Hypothalamus (tissue), 51 donors: ENCODE results near the gene MYO7A.

Experiments used
- DNase-seq, 51 donors: peaks; one replicate each; lab custom pipeline; 2025; lab: John Stamatoyannopoulos, UW

MYO7A gene

DNA sequence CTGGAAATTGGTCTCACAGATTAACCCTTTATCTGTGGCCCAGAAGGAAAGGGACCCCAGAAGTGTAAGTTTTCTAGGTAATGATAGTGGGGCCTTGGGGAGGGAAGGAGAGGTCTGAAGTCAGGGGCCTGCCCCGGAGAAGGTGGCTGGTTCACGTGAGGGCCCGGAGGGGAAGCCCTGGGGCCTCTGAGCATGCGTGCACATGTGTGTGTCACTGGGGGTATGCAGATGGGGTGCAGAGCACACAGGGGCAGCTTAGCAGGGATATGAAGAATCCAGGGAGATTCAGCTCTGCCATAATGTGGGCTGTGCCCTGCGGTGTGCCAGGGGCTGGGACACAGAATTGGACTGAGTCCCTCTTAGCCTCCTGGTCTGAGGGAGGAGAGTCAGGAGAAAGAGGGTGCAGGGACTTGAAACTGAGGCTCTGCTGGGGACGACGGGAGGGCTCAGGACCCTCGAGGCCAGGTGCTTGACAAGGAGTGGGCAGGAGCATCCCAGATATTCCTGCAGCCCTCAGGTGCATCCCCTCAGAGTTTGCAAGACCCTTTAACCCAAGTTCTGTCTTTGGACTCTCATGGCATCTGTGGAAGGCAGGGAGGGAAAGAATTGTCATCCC is 15.5 kb downstream of the MYO7A start:
- no peak for DNase-seq

DNA sequence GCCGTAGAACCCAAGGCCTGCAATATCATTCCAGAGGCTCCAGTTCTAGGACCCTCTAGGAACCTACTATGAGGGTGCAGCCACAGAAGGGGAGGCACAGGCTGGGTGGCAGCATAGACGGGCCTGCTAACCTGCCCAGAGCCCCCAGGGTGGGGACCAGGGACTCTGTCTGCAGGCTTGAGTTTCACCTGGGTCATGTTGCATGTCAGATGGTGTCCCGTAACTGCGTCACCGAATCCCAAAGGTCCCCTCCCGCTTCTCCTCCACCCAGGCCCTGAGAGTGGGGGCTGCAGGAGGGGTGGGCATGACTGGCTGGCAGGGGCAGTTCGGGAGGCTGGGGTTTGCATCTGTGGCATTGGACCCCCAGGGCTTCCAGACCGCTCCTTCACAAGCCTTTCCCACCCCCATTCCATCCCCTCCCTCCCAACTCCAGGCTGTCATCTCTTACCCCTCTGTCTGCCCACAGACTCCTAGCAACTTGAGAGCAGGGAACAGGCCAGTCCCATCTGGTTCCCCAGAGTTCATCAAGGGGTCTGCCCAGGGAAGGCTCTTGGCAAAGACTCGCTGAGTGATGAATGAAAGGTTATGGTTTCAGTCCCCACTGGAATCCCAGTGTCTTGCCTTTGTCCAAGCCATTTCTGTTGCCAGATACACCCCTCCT is 16.3 kb downstream of the MYO7A start:
- DNase-seq, result no peak

DNA sequence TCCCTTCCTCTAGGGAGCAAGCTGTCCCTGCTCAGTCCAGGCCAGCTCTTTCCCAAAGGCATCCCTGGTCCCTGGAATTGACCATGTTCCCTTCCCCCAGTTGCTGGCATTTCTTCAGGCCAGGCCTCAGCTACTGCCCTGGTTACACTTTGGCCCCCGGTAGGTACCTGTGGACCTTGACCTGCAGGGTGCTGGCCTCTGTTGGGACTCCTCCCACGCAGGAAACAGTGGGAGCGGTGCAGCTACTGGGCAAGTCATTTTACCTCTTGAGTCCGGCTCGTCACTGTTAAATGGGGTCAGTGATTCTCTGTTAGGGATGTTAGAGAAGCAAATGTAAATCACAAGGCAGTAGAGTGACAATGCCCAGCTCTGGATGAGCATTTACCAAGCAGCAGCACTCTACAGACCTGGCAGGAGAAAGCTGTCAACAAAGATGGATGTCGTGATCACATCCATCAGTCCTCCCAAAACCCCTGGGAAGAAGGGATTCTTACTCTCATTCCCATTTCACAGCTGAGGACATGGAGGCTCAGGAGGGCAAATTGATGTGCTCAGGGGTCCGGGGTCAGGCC is 16.9 kb downstream of the MYO7A start:
- DNase-seq, result no peak

DNA sequence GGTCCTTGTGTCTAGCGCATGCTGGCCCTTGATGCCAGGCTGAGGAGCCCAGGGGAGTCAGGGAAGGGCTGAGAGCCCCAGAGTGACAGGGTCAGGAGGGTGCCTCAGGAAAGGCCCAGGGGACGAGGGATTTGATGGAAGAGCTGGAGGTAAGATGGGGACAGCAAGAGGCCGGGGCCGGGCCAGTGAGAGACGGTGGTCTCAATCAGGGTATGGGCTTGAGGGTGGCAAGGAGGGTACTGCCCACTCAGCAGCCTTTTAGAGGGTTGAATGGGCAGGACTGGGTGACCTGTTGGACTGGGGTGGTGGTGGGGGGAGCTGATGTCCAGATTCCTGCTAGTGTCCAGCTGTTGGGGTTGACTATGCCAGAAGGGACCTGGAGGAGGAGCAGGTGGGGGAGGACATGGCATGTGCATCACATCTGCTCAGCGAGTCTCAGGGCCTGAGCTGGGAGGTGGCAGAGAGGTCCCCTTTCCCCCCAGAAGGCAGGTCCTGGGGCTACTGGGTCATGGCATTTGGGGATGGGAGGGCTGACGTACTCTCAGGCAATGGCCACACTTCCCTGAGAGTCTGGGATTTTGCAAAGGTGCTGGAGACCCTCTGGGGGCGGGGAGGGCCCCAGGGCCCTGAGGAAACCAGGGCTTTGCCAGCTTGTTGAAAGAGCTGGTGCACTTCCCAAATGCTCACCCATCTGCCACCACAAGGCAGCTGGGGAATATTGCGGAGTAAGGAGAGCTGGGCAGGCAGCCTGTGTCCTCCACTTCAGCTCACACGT is 18.4 kb downstream of the MYO7A start:
- no peak for DNase-seq

DNA sequence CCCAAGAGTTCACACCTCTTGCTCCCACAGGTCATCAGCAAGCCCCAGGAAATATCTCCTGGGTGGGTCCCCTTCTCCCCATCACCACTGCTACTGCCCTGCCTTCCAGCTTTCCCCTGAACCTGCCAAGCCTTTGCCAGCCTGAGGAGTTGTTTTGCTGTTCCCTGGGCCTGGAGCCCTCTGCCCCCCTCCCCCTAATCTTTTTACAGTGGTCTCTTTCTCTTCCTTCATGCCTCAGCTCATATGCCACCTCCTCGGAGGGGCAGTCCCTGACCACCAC is 18.9 kb downstream of the MYO7A start:
- no peak for DNase-seq

DNA sequence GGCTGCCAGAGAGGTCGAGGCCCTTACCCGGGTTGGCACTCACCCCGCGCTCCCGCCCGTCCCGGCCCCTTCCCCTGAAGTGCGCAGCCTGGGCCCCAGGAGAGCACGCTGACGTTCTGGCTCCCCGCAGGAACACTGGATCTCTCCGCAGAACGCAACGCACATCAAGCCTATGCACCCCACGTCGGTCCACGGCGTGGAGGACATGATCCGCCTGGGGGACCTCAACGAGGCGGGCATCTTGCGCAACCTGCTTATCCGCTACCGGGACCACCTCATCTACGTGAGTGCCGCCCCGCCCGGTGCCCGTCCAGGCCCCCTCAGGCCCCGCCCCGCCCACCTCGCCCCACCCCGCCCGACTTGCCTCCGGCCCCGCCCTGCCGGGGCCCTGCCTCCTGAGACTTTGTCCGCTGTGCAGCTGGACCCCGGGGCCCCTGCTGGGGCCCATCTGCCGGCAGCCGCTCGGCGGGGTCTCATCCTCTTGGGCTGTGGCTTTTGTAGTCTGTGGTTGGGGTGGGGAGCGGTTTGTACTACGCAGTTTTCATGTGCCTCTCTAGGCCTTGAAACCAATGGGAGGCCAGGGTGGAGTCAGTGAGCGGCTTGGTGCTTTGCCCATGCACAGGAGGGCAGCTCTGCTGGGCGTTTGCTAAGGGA is 19.7 kb downstream of the MYO7A start:
- no peak for DNase-seq

DNA sequence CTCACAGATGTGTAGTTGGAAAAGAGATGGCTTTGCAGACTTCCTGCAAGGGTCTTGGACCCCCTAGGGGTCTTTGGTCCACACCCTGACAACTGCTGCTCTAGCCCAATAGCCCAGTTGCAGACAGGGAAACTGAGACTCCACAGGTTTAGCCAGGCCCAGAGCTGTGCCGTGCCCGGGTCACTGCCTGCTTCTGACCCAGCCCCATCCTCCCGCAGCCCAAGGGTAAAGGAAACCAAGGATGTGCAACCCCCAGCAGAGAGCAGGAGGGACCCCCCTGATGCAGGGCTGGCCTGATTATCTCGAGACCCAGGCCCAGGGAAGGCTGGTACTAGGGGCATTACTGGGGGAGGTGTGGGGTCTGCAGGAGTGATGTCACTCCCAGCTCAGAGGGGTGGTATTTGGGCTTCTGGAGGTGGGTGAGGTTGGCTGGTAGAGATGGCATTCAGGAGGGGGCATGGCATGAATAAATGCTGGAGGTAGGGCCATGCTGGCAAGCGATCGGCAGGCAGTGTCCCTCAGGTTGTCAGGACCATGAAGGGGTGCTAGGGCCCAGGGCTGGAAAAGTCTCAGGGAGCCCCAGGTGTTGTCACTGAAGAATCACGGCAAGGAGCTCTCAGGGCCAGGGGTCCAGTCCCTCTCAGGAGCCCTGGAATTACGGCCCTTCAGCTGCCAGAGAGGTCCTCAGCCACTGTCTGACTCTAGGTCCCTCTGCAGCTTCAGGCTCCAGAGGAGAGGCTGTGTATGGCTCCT is 21.1 kb downstream of the MYO7A start:
- DNase-seq, result no peak

DNA sequence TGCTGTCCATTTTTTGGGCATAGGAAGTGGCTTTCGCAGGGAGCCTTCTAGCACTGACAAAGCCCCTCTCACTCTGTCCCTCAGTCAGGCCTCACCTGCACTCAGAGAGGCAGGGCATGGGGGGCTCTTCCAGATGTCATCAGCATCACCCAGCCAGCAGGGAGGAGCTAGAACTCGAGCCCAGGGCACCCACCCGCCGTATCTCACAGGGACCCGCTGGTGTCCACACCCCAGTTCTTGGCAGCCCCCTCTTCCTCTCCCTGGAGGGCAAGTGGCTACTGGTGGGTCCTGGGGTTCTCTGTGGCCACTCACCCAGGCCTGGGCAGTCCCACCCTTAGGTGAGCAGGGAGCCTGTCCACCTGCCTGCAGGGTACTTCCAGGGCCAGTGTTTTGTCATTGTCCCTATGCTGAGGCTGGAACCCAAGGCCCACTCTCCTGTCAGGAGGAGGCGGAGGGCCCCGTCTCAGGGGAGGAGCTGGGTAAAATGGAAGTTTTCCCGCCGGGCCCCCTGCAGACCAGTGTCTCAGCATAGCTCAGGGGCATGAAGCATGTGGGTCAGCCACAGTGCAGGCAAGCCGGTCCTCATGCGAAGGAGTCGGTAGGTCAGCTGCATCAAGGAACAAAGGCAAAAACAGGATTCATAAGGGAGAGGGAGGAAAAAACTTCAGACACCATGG is 21.8 kb downstream of the MYO7A start:
- DNase-seq, result no peak

DNA sequence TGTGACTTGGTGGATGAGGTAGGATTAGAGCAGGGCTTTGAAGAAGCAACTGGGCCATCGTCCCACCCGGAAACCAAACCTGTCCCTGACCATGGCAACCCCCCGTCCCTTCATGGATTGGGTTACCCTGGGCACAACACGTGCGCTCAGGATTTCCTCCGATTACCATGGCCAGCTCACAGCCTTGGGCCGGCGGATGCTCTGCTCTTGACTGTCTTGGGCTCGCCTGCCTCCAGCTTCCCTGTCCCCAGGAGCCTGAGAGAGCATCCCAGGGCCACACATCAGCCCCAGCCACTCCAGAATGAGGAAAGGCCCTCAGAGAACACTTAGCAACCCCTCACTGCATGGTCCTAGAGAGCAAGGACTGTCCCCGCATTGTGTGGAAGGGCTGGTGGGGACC is 22.8 kb downstream of the MYO7A start:
- no peak for DNase-seq

DNA sequence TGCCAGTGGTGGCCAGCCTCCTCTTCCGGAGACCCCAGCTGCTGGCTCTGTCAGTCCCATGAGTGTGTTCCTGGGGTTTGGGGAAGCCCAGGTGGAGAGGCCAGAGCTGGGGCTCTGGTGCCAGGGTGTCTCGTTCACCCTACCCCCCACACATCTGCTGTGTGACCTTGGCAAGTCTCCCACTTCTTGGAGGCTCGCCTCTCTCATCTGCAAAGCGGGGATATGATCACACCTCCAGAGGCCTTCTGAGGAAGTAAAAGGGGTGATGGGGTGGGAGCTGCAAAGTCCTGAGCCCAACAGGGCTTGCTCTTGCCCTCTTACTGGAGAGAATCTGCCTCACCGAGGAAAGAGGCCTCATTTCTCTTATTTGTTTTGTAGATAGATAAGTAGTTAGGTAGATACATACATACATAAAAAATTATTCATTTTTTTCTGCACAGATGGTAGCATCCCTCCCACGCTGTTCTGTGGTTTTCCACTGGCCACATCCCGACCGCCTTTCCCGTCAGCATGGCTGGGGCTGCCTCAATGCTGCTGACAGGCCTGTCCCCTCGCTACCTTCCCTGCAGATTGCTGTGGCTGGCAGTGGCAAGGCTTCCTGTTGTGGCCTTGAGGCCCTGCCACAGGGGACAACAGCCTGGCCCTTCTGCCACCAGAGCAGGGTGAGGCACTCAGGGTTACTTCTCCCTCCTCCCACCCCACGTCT is 23.9 kb downstream of the MYO7A start:
- DNase-seq, result peak in 1 of 51 donors; percentile 17

DNA sequence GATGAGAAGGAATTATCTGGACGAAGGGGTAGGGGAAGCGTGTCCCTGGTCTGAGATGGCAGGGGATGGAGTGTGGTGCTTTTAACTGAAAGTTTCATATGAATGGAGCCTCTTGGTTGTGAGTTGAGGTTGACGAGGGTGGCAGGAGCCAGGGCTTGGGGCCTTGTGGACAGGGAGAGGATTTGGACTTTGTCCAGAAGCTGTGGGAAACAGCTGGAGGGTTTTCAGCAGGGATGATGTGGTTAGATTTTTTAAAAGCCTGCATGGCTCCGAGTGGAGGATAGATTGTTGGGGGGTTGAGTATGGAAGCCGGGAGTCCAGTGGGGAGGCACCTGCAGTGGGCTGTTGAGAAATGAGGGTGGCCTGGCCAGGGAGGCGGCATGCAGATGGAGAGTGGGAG is 24.8 kb downstream of the MYO7A start:
- no peak for DNase-seq

DNA sequence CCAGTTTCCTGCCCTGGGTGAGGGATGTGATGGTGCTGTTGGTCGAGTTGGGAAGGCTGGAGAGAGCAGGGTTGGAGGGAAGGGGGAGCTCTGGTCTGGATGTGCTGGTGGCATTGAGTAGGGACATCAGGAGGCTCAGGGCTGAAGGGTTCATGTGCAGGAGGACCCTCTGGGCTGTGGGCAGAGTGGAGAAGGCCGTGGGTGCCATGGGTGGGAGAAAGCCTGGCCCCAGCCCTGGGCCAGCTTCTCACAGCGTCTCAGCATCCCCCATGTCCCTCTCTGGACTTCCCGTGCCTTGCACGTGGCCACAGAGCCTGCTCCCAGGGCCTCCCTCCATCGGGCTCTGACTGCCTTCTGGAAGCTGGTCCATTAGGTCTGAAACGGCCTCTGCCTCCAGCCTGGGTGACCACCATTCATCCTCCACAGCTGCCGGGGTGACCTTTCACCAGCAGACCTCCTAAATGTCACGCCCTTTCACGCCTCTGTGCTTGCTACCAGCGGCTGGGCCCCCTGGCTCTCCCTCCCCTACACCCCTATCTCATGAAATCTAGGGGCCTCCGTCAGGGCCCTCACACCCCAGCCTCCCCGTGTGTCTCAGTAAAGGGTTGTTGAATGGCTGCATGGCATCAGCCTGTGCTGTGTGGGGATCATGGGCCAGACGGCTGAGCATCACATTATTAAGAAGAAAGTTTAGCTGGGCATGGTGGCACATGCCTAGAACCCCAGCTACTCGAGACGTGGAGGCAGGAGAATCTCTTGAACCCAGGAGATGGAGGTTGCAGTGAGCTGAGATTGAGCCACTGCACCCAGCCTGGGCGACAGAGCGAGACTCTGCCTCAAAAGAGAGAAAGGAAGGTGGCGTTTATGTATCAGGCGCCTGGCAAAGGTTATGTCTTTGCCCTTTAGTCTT is 25.5 kb downstream of the MYO7A start:
- no peak for DNase-seq

DNA sequence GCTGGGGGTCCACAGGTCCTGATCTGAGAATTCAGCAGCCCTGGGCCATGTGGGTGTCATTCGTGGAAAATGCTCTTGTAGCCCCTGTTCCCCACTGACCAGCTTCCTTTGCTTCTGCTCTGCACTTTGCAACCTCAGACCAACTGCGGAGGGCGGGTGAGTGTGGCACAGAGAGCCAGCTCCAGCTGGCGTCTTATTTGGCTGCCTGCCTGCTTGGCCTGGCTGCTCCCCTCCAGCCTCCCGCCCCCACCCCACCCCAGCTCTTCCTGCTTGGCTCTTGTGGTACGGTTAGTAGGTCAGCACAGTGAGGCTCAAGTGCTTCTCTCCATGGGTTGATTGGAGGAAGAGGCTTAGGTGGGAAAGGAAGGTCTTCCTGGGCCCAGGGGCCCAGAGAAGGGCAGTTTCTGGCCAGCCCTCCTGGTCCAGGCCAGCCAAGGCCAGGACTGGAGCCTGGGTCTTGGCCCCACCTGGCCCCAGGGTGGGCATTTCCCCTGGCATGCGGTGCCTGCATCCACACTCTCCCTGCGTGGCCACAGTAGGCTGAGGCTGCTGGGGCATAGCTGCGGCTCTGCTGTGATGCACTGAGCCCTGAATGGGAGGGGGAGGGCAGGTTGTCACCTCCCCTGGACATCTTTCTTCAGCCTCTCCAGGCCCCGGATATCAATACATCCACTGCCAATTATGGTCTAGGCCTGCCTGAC is 26.5 kb downstream of the MYO7A start:
- peak in 45 of 51 donors; percentile 6 to 85 (median 62) for DNase-seq

DNA sequence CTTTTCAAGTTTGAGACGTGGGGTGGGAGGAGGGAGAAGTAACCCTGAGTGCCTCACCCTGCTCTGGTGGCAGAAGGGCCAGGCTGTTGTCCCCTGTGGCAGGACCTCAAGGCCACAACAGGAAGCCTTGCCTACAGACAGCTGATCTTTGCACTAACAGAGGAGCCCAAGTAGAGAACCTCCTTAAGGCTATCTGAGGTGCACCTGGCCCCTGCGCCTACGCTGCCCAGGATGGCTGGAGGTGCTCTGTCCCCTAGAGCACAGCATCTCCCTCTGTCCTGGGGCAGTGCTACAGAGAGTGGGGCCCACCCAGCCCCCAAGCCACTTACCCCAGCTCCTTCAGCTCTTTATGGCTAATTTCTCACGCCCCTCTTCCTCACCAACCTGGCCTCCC is 27.0 kb downstream of the MYO7A start:
- DNase-seq, result no peak

DNA sequence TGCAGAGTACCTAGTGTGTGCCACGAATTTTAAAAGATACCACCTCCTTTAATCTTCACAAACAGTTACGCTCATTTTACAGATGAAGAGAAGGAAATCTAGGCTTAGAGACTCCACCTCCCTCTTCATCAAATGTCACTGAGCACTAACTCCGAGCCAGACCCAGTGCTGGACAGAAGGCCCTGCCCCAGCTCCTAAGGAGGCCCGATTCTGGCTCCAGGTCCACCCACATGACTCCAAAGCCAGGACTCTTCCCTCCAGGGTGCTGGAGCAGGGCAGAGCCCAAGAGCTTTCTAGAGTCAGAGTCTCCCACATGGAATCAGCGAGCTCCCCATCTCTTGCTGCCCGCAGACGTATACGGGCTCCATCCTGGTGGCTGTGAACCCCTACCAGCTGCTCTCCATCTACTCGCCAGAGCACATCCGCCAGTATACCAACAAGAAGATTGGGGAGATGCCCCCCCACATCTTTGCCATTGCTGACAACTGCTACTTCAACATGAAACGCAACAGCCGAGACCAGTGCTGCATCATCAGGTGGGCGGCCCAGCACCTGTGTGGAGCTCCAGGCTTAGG is 27.6 kb downstream of the MYO7A start:
- no peak for DNase-seq

DNA sequence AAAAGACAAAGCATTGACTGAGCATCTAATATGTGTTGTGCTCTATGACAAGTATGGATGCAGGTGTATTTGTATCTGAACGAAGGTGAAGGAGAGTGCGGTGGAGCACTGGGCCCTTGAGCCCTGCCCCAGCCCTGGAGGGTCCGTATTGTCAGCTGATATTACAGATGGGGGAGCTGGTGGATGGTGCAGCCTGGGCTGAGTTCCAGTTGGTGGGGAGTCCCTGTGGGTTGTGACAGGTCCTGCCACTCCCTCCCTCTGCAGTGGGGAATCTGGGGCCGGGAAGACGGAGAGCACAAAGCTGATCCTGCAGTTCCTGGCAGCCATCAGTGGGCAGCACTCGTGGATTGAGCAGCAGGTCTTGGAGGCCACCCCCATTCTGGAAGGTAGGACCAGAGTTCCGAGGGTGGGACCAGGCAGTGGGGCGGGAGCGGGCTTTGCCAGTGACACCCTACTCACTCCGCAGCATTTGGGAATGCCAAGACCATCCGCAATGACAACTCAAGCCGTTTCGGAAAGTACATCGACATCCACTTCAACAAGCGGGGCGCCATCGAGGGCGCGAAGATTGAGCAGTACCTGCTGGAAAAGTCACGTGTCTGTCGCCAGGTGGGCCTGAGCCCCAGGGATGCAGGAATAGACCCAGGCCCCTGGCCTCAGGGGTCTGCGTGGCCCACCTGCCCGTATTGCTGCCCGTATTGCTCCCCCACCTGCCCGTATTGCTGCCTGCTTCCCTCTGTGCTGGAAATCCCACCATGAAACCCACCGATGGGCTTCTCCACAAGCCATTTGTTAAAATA is 28.6 kb downstream of the MYO7A start:
- no peak for DNase-seq
